ENCODE measurements around the gene DOCK6.
"Not testable (repeated sequence)": the region's sequence is repeated elsewhere in the genome, so short reads cannot be mapped to it uniquely, and the experiment has no call there.

DOCK6 gene

GRCh38 chr19:11179145-11179465 is 83.2 kb downstream of the DOCK6 start:
- not testable (repeated sequence) for H3K9me3 ChIP-seq (ENCODE audit: control insufficient read depth in 2 of 2, low read length in 2 of 2)

GRCh38 chr19:11177592-11177991 is 84.7 kb downstream of the DOCK6 start:
- Histone ChIP-seq H3K27ac (ENCODE audit: low read depth in 2 of 2, low read length in 2 of 2) (no peak overlapping the region), H3K27me3 (ENCODE audit: control insufficient read depth in 2 of 2, insufficient read depth in 2 of 2, low read length in 2 of 2) (no peaks in the 10 kb centered on the region), H3K9me3 (ENCODE audit: control insufficient read depth in 2 of 2, low read length in 2 of 2) (no peaks in the 10 kb centered on the region), H3K4me1 (ENCODE audit: control insufficient read depth in 2 of 2, insufficient read depth in 2 of 2, low read length in 2 of 2) (peaks cover 6 to 10% of the 10 kb centered on the region in 2 donors), H3K4me3 (ENCODE audit: low read length in 2 of 2) (no peak overlapping the region), H3K9ac (ENCODE audit: low read depth in 1 of 2, low read length in 2 of 2) (no peak overlapping the region), H3K36me3 (ENCODE audit: control insufficient read depth in 2 of 2, insufficient read depth in 2 of 2, low read length in 2 of 2) (peaks cover 20 to 24% of the 10 kb centered on the region in 2 donors)

More at GRCh38 chr19:11179145-11179465, 83.2 kb downstream of the DOCK6 start:
- H3K27ac ChIP-seq (ENCODE audit: low read depth in 2 of 2, low read length in 2 of 2); H3K9ac ChIP-seq (ENCODE audit: low read depth in 1 of 2, low read length in 2 of 2); H3K4me3 ChIP-seq (ENCODE audit: low read length in 2 of 2); H3K27me3 ChIP-seq (ENCODE audit: control insufficient read depth in 2 of 2, insufficient read depth in 2 of 2, low read length in 2 of 2): not testable (repeated sequence)
- Histone ChIP-seq H3K4me1 (ENCODE audit: control insufficient read depth in 2 of 2, insufficient read depth in 2 of 2, low read length in 2 of 2) (peaks cover 6 to 10% of the 10 kb centered on the region in 2 donors), H3K36me3 (ENCODE audit: control insufficient read depth in 2 of 2, insufficient read depth in 2 of 2, low read length in 2 of 2) (peaks cover 6 to 16% of the 10 kb centered on the region in 2 donors)

DNA sequence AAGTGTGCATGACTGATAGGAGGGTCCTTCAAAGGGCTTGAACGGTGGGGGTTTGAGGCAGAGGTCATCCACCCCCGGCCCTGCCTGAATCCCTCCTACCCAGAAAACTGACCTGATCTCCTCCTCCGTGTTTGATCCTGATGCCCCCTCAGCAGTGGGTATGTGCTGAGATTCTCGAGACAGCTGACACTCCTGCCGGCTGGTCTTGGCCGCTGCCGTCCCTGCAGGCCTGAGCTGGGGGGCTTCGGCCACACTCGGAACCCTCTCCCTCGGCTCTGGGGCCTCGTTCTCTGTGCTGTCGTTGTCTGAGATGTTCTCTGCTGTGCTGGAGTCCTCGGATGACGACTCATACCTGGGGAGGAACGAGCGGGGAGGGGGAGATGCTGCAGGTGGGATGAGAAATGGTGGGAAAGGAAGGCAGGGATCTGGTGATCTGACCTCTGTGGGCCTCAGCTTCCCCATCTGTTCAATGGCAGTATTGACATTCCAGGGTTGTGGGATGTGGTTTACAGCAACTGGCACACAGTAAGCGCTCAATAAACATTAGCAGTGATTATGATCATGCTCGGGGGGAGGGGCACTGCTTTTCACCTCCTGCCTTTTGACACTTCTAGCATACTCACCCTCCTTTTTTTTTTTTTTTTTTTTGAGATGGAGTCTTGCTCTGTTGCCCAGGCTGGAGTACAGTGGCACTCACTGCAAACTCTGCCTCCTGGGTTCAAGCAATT is 85.7 kb downstream of the DOCK6 start:
- peaks cover 21 to 28% of the 10 kb centered on the region in 2 donors for H3K36me3 ChIP-seq (ENCODE audit: control insufficient read depth in 2 of 2, insufficient read depth in 2 of 2, low read length in 2 of 2)
- no peak overlapping the region for H3K9ac ChIP-seq (ENCODE audit: low read depth in 1 of 2, low read length in 2 of 2)
- peaks cover 6 to 10% of the 10 kb centered on the region in 2 donors for H3K4me1 ChIP-seq (ENCODE audit: control insufficient read depth in 2 of 2, insufficient read depth in 2 of 2, low read length in 2 of 2)
- no peak overlapping the region for H3K27ac ChIP-seq (ENCODE audit: low read depth in 2 of 2, low read length in 2 of 2)
- H3K27me3 ChIP-seq (ENCODE audit: control insufficient read depth in 2 of 2, insufficient read depth in 2 of 2, low read length in 2 of 2), result no peaks in the 10 kb centered on the region
- H3K4me3 ChIP-seq (ENCODE audit: low read length in 2 of 2), result no peak overlapping the region
- H3K9me3 ChIP-seq (ENCODE audit: control insufficient read depth in 2 of 2, low read length in 2 of 2), result no peaks in the 10 kb centered on the region

DNA sequence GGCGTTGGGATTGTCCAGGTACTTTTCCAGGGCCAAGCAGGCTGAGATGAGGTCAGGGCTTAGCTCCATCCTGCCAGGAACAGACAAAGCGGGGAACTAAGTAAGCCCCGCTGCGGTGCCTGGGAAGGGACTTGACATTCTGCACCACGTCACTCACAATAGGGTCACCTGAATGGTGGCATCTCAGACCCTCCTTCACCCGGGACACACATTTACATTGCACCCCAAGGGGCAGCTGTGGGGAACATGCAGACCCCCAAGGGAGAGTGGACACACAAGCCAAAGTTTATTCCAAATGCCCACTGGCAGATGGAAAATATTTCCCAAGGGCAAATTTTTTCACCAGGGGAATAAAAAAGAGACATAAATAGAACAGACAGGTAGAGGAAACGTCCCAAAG is 86.4 kb downstream of the DOCK6 start:
- peaks cover 21 to 28% of the 10 kb centered on the region in 2 donors for H3K36me3 ChIP-seq (ENCODE audit: control insufficient read depth in 2 of 2, insufficient read depth in 2 of 2, low read length in 2 of 2)
- H3K27ac ChIP-seq (ENCODE audit: low read depth in 2 of 2, low read length in 2 of 2), result no peak overlapping the region
- H3K9me3 ChIP-seq (ENCODE audit: control insufficient read depth in 2 of 2, low read length in 2 of 2), result no peaks in the 10 kb centered on the region
- peaks cover 6 to 10% of the 10 kb centered on the region in 2 donors for H3K4me1 ChIP-seq (ENCODE audit: control insufficient read depth in 2 of 2, insufficient read depth in 2 of 2, low read length in 2 of 2)
- no peaks in the 10 kb centered on the region for H3K27me3 ChIP-seq (ENCODE audit: control insufficient read depth in 2 of 2, insufficient read depth in 2 of 2, low read length in 2 of 2)
- no peak overlapping the region for H3K9ac ChIP-seq (ENCODE audit: low read depth in 1 of 2, low read length in 2 of 2)
- H3K4me3 ChIP-seq (ENCODE audit: low read length in 2 of 2), result no peak overlapping the region

GRCh38 chr19:11174336-11174735 is 88.0 kb downstream of the DOCK6 start:
- Histone ChIP-seq H3K9ac (ENCODE audit: low read depth in 1 of 2, low read length in 2 of 2) (no peak overlapping the region), H3K27ac (ENCODE audit: low read depth in 2 of 2, low read length in 2 of 2) (no peak overlapping the region), H3K27me3 (ENCODE audit: control insufficient read depth in 2 of 2, insufficient read depth in 2 of 2, low read length in 2 of 2) (no peaks in the 10 kb centered on the region), H3K9me3 (ENCODE audit: control insufficient read depth in 2 of 2, low read length in 2 of 2) (no peaks in the 10 kb centered on the region), H3K36me3 (ENCODE audit: control insufficient read depth in 2 of 2, insufficient read depth in 2 of 2, low read length in 2 of 2) (peaks cover 28 to 32% of the 10 kb centered on the region in 2 donors), H3K4me1 (ENCODE audit: control insufficient read depth in 2 of 2, insufficient read depth in 2 of 2, low read length in 2 of 2) (peaks cover 0 to 3% of the 10 kb centered on the region in 2 donors), H3K4me3 (ENCODE audit: low read length in 2 of 2) (no peak overlapping the region)

GRCh38 chr19:11173516-11174155 is 88.7 kb downstream of the DOCK6 start:
- H3K36me3 ChIP-seq (ENCODE audit: control insufficient read depth in 2 of 2, insufficient read depth in 2 of 2, low read length in 2 of 2), result peaks cover 27 to 33% of the 10 kb centered on the region in 2 donors
- H3K9me3 ChIP-seq (ENCODE audit: control insufficient read depth in 2 of 2, low read length in 2 of 2), result no peaks in the 10 kb centered on the region
- H3K27me3 ChIP-seq (ENCODE audit: control insufficient read depth in 2 of 2, insufficient read depth in 2 of 2, low read length in 2 of 2), result no peaks in the 10 kb centered on the region

DNA sequence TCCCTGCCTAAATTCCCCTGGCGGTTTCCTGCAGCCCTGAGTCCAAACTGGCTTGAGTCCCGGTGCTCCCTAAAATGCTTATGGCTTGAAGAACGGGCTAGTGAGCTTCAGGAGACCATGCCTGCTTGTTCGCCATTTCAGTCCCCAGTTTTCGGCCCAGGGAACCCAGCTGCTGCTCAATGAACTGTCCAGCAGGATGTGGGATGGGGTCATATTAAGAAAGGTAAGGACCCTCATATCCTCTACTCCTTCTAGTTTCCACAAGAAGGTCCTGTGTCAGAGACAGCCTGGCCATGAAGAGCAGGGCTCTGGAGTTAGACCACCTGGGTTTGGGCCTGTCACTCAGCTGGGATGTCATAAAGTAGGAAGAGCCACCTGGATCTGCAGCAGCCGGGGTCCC is 89.7 kb downstream of the DOCK6 start:
- H3K27me3 ChIP-seq (ENCODE audit: control insufficient read depth in 2 of 2, insufficient read depth in 2 of 2, low read length in 2 of 2), result no peaks in the 10 kb centered on the region
- no peak overlapping the region for H3K9ac ChIP-seq (ENCODE audit: low read depth in 1 of 2, low read length in 2 of 2)
- no peaks in the 10 kb centered on the region for H3K4me1 ChIP-seq (ENCODE audit: control insufficient read depth in 2 of 2, insufficient read depth in 2 of 2, low read length in 2 of 2)
- peaks cover 27 to 28% of the 10 kb centered on the region in 2 donors for H3K36me3 ChIP-seq (ENCODE audit: control insufficient read depth in 2 of 2, insufficient read depth in 2 of 2, low read length in 2 of 2)
- no peak overlapping the region for H3K4me3 ChIP-seq (ENCODE audit: low read length in 2 of 2)
- H3K27ac ChIP-seq (ENCODE audit: low read depth in 2 of 2, low read length in 2 of 2), result no peak overlapping the region
- no peaks in the 10 kb centered on the region for H3K9me3 ChIP-seq (ENCODE audit: control insufficient read depth in 2 of 2, low read length in 2 of 2)

More at GRCh38 chr19:11173516-11174155, 88.7 kb downstream of the DOCK6 start:
- Histone ChIP-seq H3K27ac (ENCODE audit: low read depth in 2 of 2, low read length in 2 of 2) (no peak overlapping the region), H3K4me3 (ENCODE audit: low read length in 2 of 2) (no peak overlapping the region), H3K9ac (ENCODE audit: low read depth in 1 of 2, low read length in 2 of 2) (no peak overlapping the region), H3K4me1 (ENCODE audit: control insufficient read depth in 2 of 2, insufficient read depth in 2 of 2, low read length in 2 of 2) (peaks cover 0 to under 1% of the 10 kb centered on the region in 2 donors)

- Histone ChIP-seq H3K9me3 (ENCODE audit: control insufficient read depth in 2 of 2, low read length in 2 of 2) (no peaks in the 10 kb centered on the region), H3K27me3 (ENCODE audit: control insufficient read depth in 2 of 2, insufficient read depth in 2 of 2, low read length in 2 of 2) (no peaks in the 10 kb centered on the region), H3K36me3 (ENCODE audit: control insufficient read depth in 2 of 2, insufficient read depth in 2 of 2, low read length in 2 of 2) (peaks cover 27 to 32% of the 10 kb centered on the region in 2 donors), H3K27ac (ENCODE audit: low read depth in 2 of 2, low read length in 2 of 2) (no peak overlapping the region), H3K4me1 (ENCODE audit: control insufficient read depth in 2 of 2, insufficient read depth in 2 of 2, low read length in 2 of 2) (peaks cover 2 to 3% of the 10 kb centered on the region in 2 donors), H3K4me3 (ENCODE audit: low read length in 2 of 2) (no peak overlapping the region), H3K9ac (ENCODE audit: low read depth in 1 of 2, low read length in 2 of 2) (no peak overlapping the region)
These were observed 91.2 kb downstream of the DOCK6 start for GRCh38 chr19:11171144-11171543.

DNA sequence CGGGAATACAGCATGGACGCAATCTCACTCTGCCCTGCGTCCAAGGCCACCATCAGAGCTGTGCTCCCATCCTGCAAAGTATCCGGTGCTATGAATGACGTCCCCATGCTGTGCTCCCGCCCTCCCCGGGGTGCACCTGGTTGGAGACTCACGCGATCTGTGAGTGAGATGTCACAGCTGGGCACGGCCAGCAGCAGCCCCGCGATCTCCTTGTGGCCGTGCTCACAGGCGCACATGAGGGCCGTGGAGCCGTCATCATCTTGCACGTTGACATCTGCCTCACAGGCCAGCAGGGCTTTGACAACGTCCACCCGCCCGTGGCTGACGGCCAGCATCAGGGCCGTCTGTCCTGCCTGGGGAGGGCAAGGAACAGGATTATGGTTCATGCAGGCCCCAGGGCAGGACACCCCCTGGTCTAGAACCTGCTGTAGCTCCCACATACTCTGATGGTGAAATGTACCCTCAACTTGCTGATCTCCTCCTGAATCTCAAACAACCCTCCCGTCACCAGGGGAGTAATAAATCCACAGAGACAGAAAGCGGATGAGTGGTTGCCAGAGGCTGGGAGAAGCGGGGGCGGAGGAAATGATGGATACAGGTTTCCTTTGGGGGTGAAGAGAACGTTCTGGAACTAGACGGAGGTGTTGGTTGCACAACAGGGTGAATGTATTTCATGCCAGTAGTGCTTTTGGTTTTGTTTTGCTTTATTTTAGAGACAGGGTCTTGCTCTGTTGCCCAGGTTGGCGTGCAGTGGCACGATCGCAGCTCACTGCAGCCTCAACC is 92.2 kb downstream of the DOCK6 start:
- H3K27me3 ChIP-seq (ENCODE audit: control insufficient read depth in 2 of 2, insufficient read depth in 2 of 2, low read length in 2 of 2), result no peaks in the 10 kb centered on the region
- H3K27ac ChIP-seq (ENCODE audit: low read depth in 2 of 2, low read length in 2 of 2), result no peak overlapping the region
- peaks cover 30 to 32% of the 10 kb centered on the region in 2 donors for H3K36me3 ChIP-seq (ENCODE audit: control insufficient read depth in 2 of 2, insufficient read depth in 2 of 2, low read length in 2 of 2)
- H3K4me1 ChIP-seq (ENCODE audit: control insufficient read depth in 2 of 2, insufficient read depth in 2 of 2, low read length in 2 of 2), result peaks cover 3 to 10% of the 10 kb centered on the region in 2 donors
- H3K4me3 ChIP-seq (ENCODE audit: low read length in 2 of 2), result no peak overlapping the region
- no peak overlapping the region for H3K9ac ChIP-seq (ENCODE audit: low read depth in 1 of 2, low read length in 2 of 2)
- no peaks in the 10 kb centered on the region for H3K9me3 ChIP-seq (ENCODE audit: control insufficient read depth in 2 of 2, low read length in 2 of 2)

- Histone ChIP-seq H3K4me3 (ENCODE audit: low read length in 2 of 2) (no peak overlapping the region), H3K27me3 (ENCODE audit: control insufficient read depth in 2 of 2, insufficient read depth in 2 of 2, low read length in 2 of 2) (no peaks in the 10 kb centered on the region), H3K9me3 (ENCODE audit: control insufficient read depth in 2 of 2, low read length in 2 of 2) (no peaks in the 10 kb centered on the region), H3K9ac (ENCODE audit: low read depth in 1 of 2, low read length in 2 of 2) (no peak overlapping the region), H3K4me1 (ENCODE audit: control insufficient read depth in 2 of 2, insufficient read depth in 2 of 2, low read length in 2 of 2) (peaks cover 3 to 16% of the 10 kb centered on the region in 2 donors), H3K36me3 (ENCODE audit: control insufficient read depth in 2 of 2, insufficient read depth in 2 of 2, low read length in 2 of 2) (peaks cover 21% of the 10 kb centered on the region in 2 donors), H3K27ac (ENCODE audit: low read depth in 2 of 2, low read length in 2 of 2) (no peak overlapping the region)
These were observed 93.8 kb downstream of the DOCK6 start for GRCh38 chr19:11168568-11168967.
